NCI-H1930 (cell line): ENCODE results near the gene FBXO30.

Experiments
- DNase-seq, 2 experiments: peaks; one replicate each; lab custom pipeline; 2025; lab: John Stamatoyannopoulos, UW

FBXO30 gene

DNA sequence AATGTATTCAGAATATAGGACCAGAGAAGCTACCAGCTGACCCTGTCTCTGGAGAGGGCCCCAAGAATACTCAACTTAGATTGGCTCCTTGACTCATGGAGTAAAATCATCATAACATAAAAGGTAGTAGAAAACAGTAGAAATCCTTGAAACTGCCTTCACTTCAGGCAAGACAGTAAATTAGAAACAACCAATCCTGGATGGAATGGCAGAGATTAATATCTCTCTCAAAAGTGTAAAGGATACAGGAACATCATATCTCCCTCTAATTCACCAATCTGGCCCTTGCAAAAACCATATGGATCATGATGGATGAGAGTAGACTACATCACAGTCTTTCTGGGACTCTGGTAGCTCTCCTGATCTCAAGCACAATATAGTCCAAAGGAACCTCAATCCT lies 58.9 kb downstream of the FBXO30 start:
- DNase-seq: no peak

DNA sequence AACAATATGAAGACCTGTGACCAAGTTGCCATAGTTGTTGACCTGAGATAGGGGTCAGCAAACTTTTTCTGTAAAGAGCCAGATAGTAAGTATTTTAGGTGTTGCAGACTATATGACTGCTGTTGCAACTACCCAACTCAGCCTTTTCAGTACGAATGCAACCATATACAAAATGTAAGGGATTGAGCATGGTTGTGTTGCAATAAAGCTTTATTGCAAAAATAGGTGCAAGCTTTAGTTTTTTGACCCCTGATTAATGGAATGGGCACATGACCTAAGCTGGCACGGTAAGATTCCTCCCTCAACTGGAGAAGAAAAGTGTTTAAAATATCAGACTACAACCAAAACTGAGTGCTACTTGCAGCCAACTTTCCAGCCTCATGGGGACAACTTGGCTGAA lies 62.0 kb downstream of the FBXO30 start:
- no peak for DNase-seq

DNA sequence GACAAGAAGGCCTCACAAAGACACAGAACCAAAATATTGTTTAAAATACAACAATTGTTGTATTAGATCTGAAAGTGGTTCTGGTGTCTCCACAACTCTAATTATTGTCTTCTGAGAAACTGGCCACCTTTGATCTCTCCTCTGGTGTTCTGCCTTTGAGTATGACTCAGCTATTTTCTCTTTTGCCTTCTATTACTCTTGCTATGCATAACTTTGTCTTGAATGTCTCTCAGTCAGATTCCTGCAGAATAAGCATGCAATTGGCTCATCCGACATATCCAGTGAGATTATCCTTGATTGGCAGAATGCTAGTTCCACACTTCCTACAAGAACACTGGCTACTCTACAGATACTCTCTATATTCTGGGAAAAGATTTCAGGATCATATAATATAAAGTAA lies 65.0 kb downstream of the FBXO30 start:
- DNase-seq: no peak

DNA sequence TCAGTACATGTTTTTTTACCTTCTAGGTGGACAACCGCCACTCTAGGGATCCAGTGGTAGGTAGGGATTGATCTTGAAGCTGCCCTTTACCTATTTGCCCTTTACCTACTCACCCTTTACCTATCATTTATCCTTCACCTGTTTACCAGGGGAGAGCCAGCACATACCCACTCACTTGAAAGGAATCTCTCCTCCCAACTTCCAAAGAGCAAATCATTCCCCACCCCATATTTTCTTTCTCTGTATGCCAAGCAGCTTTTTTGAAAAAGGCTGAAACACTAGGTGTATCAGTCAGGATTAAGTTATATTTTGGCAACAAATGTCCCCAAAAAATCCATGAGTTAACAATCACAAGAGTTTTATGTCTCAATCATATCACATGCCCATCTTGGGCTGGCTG lies 68.7 kb downstream of the FBXO30 start:
- no peak for DNase-seq

DNA sequence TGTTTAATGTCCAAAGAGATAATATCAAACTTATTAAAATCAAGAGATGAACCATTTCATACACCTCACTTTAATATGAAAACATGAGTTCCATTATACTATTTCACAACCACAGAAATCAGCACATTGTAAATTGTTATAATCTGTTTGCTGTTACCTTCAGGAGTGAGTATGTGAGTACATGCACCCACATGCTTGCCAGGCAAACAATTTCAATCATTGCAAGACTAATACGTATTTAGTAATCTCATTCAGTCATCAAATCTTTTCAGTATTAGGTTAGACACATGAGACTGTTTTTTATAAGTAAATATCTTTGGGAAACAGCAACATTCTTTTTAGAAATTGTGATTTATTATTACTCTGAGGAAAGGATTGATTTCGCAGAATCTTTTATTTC lies 70.0 kb downstream of the FBXO30 start:
- DNase-seq: no peak
